IPS-18a (cell line): ENCODE results near the gene MORF4L2.
"Not testable (repeated sequence)": the region's sequence is repeated elsewhere in the genome, so short reads cannot be mapped to it uniquely, and the experiment has no call there.

Source experiments
- H3K27ac ChIP-seq: one replicate; pipeline ENCODE4 v1.5.1; 2013; ENCODE audit warnings: low read length
- H3K27me3 ChIP-seq: one replicate; pipeline ENCODE4 v1.6.1; 2013; ENCODE audit warnings: mild to moderate bottlenecking, low read length; ENCODE audit not compliant: control insufficient read depth, insufficient read depth
- H3K36me3 ChIP-seq: one replicate; pipeline ENCODE4 v1.6.1; 2013; ENCODE audit warnings: low read depth, low read length; ENCODE audit not compliant: control insufficient read depth
- H3K4me1 ChIP-seq: one replicate; pipeline ENCODE4 v1.6.1; 2013; ENCODE audit warnings: low read depth, low read length; ENCODE audit not compliant: control insufficient read depth
- H3K4me3 ChIP-seq: one replicate; pipeline ENCODE4 v1.5.1; 2013; ENCODE audit warnings: low read length
- H3K9ac ChIP-seq: one replicate; pipeline ENCODE4 v1.6.1; 2013; ENCODE audit warnings: mild to moderate bottlenecking, low read length, moderate library complexity
- H3K9me3 ChIP-seq: one replicate; pipeline ENCODE4 v1.6.1; 2013; ENCODE audit warnings: low read depth, low read length; ENCODE audit not compliant: control insufficient read depth

MORF4L2 gene

DNA sequence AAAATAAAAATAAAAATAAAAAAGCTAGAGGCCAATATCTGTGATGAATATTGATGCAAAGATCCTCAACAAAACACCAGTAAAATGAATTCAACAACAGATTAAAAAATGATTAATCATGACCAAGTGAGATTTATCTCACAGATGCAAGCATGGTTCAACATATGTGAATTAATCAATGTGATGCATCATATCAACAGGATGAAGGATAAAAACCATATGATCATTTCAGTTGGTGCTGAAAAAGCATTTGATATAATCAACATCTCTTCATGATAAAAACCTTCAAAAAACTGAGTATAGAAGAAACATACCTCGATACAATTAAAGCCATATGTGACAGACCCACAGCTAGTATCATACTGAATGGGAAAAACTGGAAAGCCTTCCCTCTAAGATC, 38.9 kb downstream of the MORF4L2 start:
- Histone ChIP-seq H3K9ac (no peak overlapping the region), H3K27me3 (no peaks in the 10 kb centered on the region), H3K9me3 (no peaks in the 10 kb centered on the region), H3K36me3 (no peaks in the 10 kb centered on the region), H3K4me1 (no peaks in the 10 kb centered on the region), H3K4me3 (no peak overlapping the region), H3K27ac (no peak overlapping the region)

DNA sequence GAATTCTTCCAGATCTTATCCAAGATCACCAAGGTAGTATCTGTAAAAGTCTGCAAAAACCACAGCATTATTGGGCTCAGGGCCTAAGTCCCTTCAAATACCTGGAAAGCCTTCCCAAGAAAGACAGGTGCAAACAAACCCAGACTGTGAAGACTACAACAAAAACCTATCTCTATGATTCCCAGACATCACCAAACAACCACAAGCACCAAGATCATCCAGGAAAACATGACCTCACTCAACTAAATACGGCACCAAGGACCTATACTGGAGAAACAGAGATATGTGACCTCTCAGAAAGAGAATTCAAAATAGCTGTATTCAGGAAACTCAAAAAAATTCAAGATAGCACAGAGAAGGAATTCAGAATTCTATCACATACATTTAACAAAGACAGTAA, 42.4 kb downstream of the MORF4L2 start:
- no peak overlapping the region for H3K9ac ChIP-seq

DNA sequence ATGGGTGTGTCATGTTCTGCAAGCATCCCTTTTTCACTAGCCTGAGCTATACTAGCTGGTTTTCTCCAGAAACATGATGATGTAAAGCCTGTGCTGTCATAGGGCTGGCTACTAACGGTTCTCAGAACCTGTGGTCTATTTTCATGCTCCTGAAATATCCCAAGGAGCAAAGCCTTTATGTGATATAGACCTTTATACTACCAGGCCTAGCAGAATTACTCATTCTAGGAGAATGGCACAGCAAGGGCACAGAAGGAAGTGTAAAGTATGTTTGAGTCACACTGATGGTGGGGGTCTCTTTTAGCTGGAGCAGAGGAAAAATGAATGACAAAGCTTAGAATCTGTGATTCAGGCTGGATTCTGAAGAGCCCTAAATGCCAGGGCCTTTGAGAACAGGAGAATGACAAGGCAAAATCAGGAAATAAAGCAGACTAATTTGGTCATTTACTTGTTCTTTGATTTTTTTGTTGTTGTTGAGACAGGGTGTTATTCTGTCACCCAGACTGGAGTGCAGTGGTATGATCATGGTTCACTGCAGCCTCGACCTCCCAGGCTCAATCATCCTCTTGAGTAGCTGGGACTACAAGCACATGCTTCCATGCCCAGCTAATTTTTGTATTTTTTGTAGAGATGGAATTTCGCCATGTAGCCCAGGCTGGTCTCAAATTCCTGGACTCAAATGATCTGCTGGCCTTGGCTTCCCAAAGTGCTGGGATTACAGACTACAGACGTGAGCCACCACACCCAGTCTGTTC, 45.9 kb downstream of the MORF4L2 start:
- H3K27me3 ChIP-seq, result no peaks in the 10 kb centered on the region
- H3K27ac ChIP-seq, result no peak overlapping the region
- no peak overlapping the region for H3K4me3 ChIP-seq
- H3K9ac ChIP-seq, result no peak overlapping the region
- no peaks in the 10 kb centered on the region for H3K9me3 ChIP-seq
- no peaks in the 10 kb centered on the region for H3K36me3 ChIP-seq
- H3K4me1 ChIP-seq, result peaks cover 9% of the 10 kb centered on the region

More for the DNA sequence above, 42.4 kb downstream of the MORF4L2 start:
- H3K36me3 ChIP-seq, result no peaks in the 10 kb centered on the region
- H3K9me3 ChIP-seq, result no peaks in the 10 kb centered on the region
- H3K27ac ChIP-seq, result no peak overlapping the region
- no peak overlapping the region for H3K4me3 ChIP-seq
- peaks cover 5% of the 10 kb centered on the region for H3K4me1 ChIP-seq
- H3K27me3 ChIP-seq, result no peaks in the 10 kb centered on the region

DNA sequence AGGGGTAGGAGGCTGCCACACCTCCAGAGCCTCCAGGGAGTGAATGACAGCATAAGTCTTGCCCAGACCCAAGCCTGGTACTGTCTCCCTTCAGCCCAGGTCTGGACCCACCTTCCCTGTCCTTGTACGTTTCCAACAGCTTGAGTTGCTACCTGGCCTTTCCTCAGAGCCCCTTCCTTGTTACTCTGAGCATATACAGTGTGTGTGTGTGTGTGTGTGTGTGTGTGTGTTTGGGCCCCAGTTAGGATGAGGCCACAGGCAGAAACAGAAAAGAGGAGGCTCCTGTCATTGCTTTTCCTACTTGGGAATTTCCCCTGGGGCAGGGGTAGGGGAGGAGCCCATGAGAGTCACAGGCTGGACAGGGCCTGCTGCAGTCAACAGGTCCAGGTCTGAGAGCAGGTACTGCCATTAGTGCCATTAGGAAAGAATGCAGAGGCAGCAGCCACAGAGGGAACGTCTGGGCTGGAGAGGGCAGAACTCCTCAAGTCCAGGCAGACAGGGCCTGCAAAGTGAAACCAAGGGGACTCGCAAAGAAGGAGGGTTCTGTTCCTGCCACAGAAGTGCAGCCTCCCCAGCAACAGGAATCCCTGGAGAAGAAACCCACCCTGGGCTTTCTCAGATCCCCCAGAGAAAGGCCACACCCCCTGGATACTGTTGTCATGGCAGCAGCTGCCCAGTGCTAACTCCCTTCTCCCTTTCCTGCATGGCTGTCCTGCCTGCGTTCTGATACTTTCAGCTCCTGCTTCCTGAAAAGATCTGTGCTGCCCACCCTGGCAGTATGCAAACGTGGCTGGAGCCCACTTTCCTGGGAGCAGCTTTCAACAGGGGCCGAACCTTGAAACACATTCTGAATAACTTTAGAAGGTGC, 47.8 kb downstream of the MORF4L2 start:
- H3K27ac ChIP-seq, H3K4me3 ChIP-seq, H3K4me1 ChIP-seq, H3K27me3 ChIP-seq, H3K9ac ChIP-seq, H3K36me3 ChIP-seq, H3K9me3 ChIP-seq: not testable (repeated sequence)

DNA sequence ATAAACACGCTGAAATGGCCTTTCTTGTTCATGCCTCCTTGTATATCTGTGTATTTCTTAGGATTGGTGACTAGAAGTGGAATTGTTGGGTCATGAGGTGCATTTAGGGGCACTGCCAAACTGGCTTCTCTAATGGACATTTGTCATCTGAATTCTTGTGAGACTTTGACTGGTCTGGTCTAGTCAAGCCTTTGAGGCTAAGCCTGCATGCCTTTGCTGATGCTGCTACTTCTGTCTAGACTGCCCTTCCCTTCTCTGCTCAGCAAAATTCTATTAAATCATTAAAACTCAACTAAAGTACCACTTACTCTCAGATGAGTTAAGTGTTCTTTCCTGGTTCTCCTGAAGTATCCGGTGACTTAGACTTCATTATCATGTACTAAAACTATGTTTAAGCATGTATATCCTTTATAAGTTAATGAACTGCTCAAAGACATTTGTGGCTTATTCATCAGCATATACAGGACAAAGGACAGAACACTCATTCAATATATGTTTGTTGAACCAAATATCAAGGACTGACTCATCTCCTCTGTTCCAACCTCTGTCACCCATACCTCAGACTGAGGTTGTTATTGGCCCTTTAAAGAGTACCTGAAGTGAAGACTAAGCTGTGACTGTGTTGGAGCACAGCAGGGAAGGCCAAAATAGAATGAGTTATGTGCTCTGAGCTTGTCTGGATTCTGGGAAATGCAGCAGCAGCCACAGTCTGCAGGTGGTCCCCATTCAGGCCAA, 48.7 kb downstream of the MORF4L2 start:
- no peak overlapping the region for H3K27ac ChIP-seq
- H3K4me3 ChIP-seq, result no peak overlapping the region
- peaks cover 9% of the 10 kb centered on the region for H3K4me1 ChIP-seq
- H3K36me3 ChIP-seq, result no peaks in the 10 kb centered on the region
- H3K9ac ChIP-seq, result no peak overlapping the region
- H3K27me3 ChIP-seq, result no peaks in the 10 kb centered on the region
- no peaks in the 10 kb centered on the region for H3K9me3 ChIP-seq

DNA sequence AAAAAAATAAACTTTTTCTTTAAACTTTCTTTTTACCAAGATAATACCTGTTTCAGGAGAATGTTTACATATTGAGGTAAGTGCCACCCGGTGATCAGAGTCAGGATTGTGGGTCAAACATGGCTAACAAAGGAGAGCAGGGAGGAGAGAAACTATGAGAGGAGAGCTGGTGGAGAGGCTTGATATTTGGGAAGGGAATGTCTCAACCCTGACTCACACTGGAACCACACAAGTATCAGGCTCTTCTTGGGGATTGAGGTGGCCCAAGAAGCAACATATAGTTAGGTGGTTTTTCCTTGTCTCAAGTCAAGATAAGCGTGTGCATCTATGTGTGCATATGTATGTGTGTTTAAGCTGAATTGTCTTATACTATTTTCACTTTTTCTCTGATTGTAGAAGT, 51.1 kb downstream of the MORF4L2 start:
- H3K9me3 ChIP-seq, result no peaks in the 10 kb centered on the region
- no peak overlapping the region for H3K9ac ChIP-seq
- H3K27ac ChIP-seq, result no peak overlapping the region
- H3K4me1 ChIP-seq, result peaks cover 9% of the 10 kb centered on the region
- no peaks in the 10 kb centered on the region for H3K36me3 ChIP-seq
- no peaks in the 10 kb centered on the region for H3K27me3 ChIP-seq
- H3K4me3 ChIP-seq, result no peak overlapping the region

DNA sequence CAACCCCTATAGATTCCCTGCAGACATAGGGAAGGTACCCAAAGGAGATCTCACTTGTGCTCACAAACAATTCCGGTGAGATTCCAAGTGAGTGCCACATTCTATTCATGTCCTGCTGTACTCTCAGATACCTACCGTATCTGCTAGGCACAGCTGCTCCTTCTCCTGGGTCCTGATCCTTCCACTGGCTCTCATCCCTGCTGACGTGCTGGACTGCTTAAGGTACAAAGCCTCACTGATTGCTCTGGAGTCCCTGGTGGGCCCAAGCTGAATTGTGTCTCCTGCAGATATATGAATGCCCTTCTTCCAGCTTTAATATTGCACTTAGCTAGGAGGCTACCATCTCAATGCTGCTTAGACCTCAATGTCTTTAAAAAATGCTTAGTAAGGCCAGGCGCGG, 55.4 kb downstream of the MORF4L2 start:
- Histone ChIP-seq H3K4me1 (peaks cover 5% of the 10 kb centered on the region), H3K27ac (no peak overlapping the region), H3K4me3 (no peak overlapping the region), H3K9me3 (no peaks in the 10 kb centered on the region), H3K9ac (no peak overlapping the region), H3K27me3 (no peaks in the 10 kb centered on the region), H3K36me3 (no peaks in the 10 kb centered on the region)

DNA sequence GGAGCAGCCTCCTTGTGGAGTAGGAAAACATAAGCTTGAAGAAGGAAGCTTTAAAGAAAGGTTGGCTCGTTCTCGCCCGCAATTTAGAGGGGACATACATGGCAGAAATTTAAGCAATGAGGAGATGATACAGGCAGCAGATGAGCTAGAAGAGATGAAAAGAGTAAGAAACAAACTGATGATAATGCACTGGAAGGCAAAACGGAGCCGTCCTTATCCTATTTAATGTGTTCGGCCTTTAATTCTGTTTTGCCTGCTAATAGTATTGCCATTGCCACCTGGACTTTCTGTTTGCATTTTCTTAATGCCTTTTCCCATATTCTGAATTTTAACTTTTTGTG, 56.4 kb downstream of the MORF4L2 start:
- H3K9me3 ChIP-seq, result no peaks in the 10 kb centered on the region
- no peaks in the 10 kb centered on the region for H3K36me3 ChIP-seq
- H3K9ac ChIP-seq, result peak overlapping the region; percentile 74
- peak overlapping the region; percentile 88 for H3K4me3 ChIP-seq
- H3K27ac ChIP-seq, result peak overlapping the region; percentile 63
- peaks cover 5% of the 10 kb centered on the region for H3K4me1 ChIP-seq
- H3K27me3 ChIP-seq, result no peaks in the 10 kb centered on the region

DNA sequence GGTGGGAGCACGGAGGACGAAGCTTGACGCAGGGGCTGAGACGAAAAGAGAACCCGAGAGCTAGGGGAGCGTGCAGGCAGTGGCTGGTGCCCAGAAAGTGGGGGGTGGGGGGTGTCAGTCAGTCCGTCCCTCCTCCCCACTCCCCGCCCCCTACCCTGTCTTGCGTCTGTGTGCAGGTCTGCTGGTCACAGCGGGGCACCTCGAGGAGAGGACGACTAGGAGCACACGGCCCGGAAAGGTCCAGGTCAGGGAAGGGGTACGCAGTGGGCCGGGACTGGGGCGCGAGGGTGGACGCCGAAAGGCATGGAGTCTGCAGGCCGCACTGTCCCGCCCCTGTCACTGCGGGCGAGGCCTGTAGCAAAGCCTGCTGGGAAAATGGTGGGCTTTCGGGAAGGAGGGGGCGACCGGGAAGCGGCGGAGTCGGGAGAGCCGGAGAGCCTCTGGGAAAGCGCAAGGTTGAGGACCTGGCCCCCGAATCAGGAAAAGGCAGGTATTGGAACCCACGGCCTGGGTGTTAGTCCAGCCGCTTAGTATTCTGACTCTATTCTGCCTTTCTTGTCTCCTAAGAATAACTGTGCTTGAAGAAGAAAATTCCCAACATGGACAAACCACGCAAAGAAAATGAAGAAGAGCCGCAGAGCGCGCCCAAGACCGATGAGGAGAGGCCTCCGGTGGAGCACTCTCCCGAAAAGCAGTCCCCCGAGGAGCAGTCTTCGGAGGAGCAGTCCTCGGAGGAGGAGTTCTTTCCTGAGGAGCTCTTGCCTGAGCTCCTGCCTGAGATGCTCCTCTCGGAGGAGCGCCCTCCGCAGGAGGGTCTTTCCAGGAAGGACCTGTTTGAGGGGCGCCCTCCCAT, 57.0 kb downstream of the MORF4L2 start:
- peak overlapping the region; percentile 63 for H3K27ac ChIP-seq
- no peaks in the 10 kb centered on the region for H3K27me3 ChIP-seq
- H3K9ac ChIP-seq, result peak overlapping the region; percentile 74
- peaks cover 5% of the 10 kb centered on the region for H3K4me1 ChIP-seq
- peak overlapping the region; percentile 88 for H3K4me3 ChIP-seq
- no peaks in the 10 kb centered on the region for H3K9me3 ChIP-seq
- no peaks in the 10 kb centered on the region for H3K36me3 ChIP-seq

DNA sequence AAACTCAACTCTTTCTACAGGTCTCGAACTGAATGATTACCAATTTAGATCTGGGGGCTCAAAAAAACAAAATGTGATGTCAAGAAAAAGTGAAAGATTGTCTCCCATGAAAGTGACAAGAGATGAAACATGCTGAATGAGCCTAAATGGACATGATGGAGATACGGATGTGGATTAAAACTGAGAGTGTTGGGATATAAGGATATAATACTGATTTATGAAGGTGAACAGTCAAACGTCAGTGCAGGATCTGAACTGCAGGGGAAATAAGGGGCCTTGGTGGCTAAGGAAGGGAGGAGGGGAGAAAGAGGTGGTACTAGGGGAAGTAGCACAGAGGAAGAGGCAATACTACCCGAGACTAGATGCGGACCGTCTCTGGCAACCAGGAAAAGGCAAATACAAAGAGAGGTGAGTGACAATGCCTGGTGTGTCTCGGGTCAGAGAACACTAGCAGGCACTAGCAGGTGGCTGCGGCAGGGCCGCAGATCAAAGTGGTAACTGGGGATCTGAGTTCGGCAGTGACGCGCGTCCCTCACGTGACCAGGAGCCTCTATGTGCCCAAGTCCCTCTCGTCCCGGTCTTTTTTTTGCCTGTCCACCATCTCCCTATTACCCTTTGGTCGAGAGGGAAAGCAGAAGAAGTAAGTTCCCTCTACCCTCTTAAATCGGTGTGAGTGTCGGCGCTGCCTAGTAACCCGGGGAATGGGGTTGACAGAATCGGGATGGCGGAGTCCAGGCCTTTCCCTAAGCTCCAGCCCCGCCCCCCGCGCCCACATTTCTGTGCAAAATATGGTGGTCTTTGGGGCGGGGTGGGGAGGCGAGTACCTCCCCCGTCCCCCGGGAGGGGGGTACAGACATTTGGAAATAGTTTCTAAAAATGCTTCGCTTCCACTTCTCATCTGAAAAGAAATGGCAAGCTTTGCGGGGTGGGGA, 57.8 kb downstream of the MORF4L2 start, which contains the start of gene TCEAL1:
TCEAL1 (plus strand) TSS at position 590 of the 932 bp plus-strand sequence. CDS start 942 bp downstream, outside the sequence.
- peak within 1 kb of the TSS; percentile 63 for H3K27ac ChIP-seq
- H3K4me3 ChIP-seq, result peak within 1 kb of the TSS; percentile 88
- H3K36me3 ChIP-seq, result no peaks in the 10 kb centered on the region
- peak within 1 kb of the TSS; percentile 74 for H3K9ac ChIP-seq
- peaks cover 5% of the 10 kb centered on the region for H3K4me1 ChIP-seq
- no peaks in the 10 kb centered on the region for H3K27me3 ChIP-seq
- no peaks in the 10 kb centered on the region for H3K9me3 ChIP-seq
